Gastroesophageal sphincter (tissue), 3 donors: ENCODE data around the gene VAV2.

Experiments
- EP300 ChIP-seq: sonication (generic); formaldehyde crosslinking; IDR thresholded peaks from one replicate; pipeline ENCODE4 v1.6.1; 2017; ENCODE audit warnings: antibody characterized with exemption, mild to moderate bottlenecking
- POLR2A ChIP-seq, 2 donors: fragments of 450-650 bp; IDR thresholded peaks; one replicate each; pipeline ENCODE4 v1.6.1; 2017; ENCODE audit warnings: antibody characterized with exemption in 2 of 2, mild to moderate bottlenecking in 2 of 2, moderate library complexity in 1 of 2
- TF ChIP-seq, protein P1 (sequence below), 4 experiments: fragments of 200-600 bp in 2 of 4; fragments of 450-650 bp in 2 of 4; sonication (generic) in 1 of 4; IDR thresholded peaks; one replicate each; pipeline ENCODE4 v1.5.1; 2017 to 2019; ENCODE audit warnings: antibody characterized with exemption in 4 of 4, mild to moderate bottlenecking in 2 of 4, moderate library complexity in 2 of 4

DNA sequence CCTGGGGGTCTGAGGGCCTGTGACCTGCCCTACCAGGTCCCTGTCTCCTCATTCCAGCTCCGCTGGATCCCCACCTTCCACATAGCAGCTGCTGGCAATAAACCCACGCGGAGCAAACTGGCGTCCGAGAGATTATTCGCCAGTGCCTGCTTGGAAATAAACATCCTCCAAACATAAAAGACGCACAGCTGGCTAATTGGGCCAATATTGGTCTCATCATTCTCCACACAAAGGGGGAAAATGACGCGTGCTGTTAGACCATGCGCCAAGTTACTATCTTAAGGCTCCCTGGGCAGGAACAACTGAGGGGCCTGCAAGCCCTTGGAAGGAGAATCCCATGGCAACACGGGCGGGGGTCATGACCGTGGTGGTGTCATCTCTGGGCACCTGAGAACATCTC is 180.7 kb downstream of the VAV2 start:
- TF ChIP-seq, protein P1, sequence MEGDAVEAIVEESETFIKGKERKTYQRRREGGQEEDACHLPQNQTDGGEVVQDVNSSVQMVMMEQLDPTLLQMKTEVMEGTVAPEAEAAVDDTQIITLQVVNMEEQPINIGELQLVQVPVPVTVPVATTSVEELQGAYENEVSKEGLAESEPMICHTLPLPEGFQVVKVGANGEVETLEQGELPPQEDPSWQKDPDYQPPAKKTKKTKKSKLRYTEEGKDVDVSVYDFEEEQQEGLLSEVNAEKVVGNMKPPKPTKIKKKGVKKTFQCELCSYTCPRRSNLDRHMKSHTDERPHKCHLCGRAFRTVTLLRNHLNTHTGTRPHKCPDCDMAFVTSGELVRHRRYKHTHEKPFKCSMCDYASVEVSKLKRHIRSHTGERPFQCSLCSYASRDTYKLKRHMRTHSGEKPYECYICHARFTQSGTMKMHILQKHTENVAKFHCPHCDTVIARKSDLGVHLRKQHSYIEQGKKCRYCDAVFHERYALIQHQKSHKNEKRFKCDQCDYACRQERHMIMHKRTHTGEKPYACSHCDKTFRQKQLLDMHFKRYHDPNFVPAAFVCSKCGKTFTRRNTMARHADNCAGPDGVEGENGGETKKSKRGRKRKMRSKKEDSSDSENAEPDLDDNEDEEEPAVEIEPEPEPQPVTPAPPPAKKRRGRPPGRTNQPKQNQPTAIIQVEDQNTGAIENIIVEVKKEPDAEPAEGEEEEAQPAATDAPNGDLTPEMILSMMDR (IDR thresholded peaks at IDR 0.05), result no peak
- TF ChIP-seq POLR2A (IDR thresholded peaks at IDR 0.05), result no peak
- TF ChIP-seq EP300, result no peak
